Nephron progenitor cell (in vitro differentiated cells): ENCODE measurements around the gene LPAR2.
A peak's percentile ranks its signal among the peaks of the same experiment; 100 is the strongest.

Experiments used
- DNase-seq: peaks from one replicate; pipeline ENCODE4 v3.0.0; 2021
- H3K27ac Mint-ChIP-seq: 2 replicates; pipeline ENCODE4 v1.8.0; 2021; ENCODE audit warnings: mild to moderate bottlenecking, moderate library complexity, mixed read lengths
- H3K27me3 Mint-ChIP-seq: 2 replicates; pipeline ENCODE4 v1.8.0; 2021; ENCODE audit warnings: mild to moderate bottlenecking, low read depth, mixed read lengths; ENCODE audit not compliant: poor library complexity
- H3K36me3 Mint-ChIP-seq: 2 replicates; pipeline ENCODE4 v1.8.0; 2021; ENCODE audit warnings: low read depth, mixed read lengths
- H3K4me1 Mint-ChIP-seq: 2 replicates; pipeline ENCODE4 v1.8.0; 2021; ENCODE audit warnings: mixed read lengths
- H3K4me3 Mint-ChIP-seq: 2 replicates; pipeline ENCODE4 v1.8.0; 2021; ENCODE audit warnings: mild to moderate bottlenecking, moderate library complexity, mixed read lengths
- H3K9me3 Mint-ChIP-seq: 2 replicates; pipeline ENCODE4 v1.8.0; 2021; ENCODE audit warnings: mild to moderate bottlenecking, moderate library complexity, mixed read lengths
- CTCF ChIP-seq: fragments of 200-600 bp; sonication (generic); IDR thresholded peaks from 2 replicates; pipeline ENCODE4 v1.5.0; 2021; ENCODE audit warnings: antibody characterized with exemption

LPAR2 gene

GRCh38 chr19:19594381-19594780, 33.6 kb downstream of the LPAR2 start:
- TF ChIP-seq CTCF = no peak

GRCh38 chr19:19592690-19593089, 35.3 kb downstream of the LPAR2 start:
- no peaks in the 10 kb centered on the region for H3K9me3 Mint-ChIP-seq
- TF ChIP-seq CTCF = no peak
- peaks cover 15% of the 10 kb centered on the region for H3K4me1 Mint-ChIP-seq
- no peak overlapping the region for H3K27ac Mint-ChIP-seq
- H3K36me3 Mint-ChIP-seq = no peaks in the 10 kb centered on the region
- H3K27me3 Mint-ChIP-seq = no peaks in the 10 kb centered on the region
- no peak overlapping the region for H3K4me3 Mint-ChIP-seq
- DNase-seq = no peak

More at GRCh38 chr19:19594381-19594780, 33.6 kb downstream of the LPAR2 start:
- Mint-ChIP-seq H3K27me3 (no peaks in the 10 kb centered on the region), H3K4me3 (no peak overlapping the region), H3K9me3 (no peaks in the 10 kb centered on the region), H3K27ac (no peak overlapping the region), H3K36me3 (no peaks in the 10 kb centered on the region), H3K4me1 (peaks cover 18% of the 10 kb centered on the region)
- DNase-seq = no peak

GRCh38 chr19:19591133-19591825, 36.7 kb downstream of the LPAR2 start:
- no peak for TF ChIP-seq CTCF
- DNase-seq = no peak
- H3K27ac Mint-ChIP-seq = peak overlapping the region; percentile 66
- H3K4me1 Mint-ChIP-seq = peaks cover 13% of the 10 kb centered on the region
- H3K27me3 Mint-ChIP-seq = no peaks in the 10 kb centered on the region
- H3K4me3 Mint-ChIP-seq = no peak overlapping the region
- H3K36me3 Mint-ChIP-seq = no peaks in the 10 kb centered on the region
- no peaks in the 10 kb centered on the region for H3K9me3 Mint-ChIP-seq

GRCh38 chr19:19588546-19588945, 39.5 kb downstream of the LPAR2 start:
- Mint-ChIP-seq H3K4me3 (no peak overlapping the region), H3K9me3 (no peaks in the 10 kb centered on the region), H3K27ac (no peak overlapping the region)

GRCh38 chr19:19587771-19588170, 40.2 kb downstream of the LPAR2 start:
- Mint-ChIP-seq H3K27me3 (no peaks in the 10 kb centered on the region), H3K4me1 (peaks cover 6% of the 10 kb centered on the region), H3K9me3 (no peaks in the 10 kb centered on the region), H3K4me3 (no peak overlapping the region), H3K27ac (no peak overlapping the region), H3K36me3 (no peaks in the 10 kb centered on the region)
- no peak for DNase-seq
- TF ChIP-seq CTCF = no peak

More at GRCh38 chr19:19588546-19588945, 39.5 kb downstream of the LPAR2 start:
- DNase-seq = no peak
- H3K4me1 Mint-ChIP-seq = peaks cover 6% of the 10 kb centered on the region
- no peak for TF ChIP-seq CTCF
- no peaks in the 10 kb centered on the region for H3K27me3 Mint-ChIP-seq
- H3K36me3 Mint-ChIP-seq = no peaks in the 10 kb centered on the region

GRCh38 chr19:19584356-19584755, 43.7 kb downstream of the LPAR2 start:
- H3K27me3 Mint-ChIP-seq = no peaks in the 10 kb centered on the region
- no peaks in the 10 kb centered on the region for H3K36me3 Mint-ChIP-seq
- no peaks in the 10 kb centered on the region for H3K9me3 Mint-ChIP-seq
- no peak for DNase-seq
- H3K4me1 Mint-ChIP-seq = peaks cover 7% of the 10 kb centered on the region
- no peak overlapping the region for H3K4me3 Mint-ChIP-seq
- no peak overlapping the region for H3K27ac Mint-ChIP-seq
- TF ChIP-seq CTCF = no peak
